ENCODE data around the gene ELMO3.

The ELMO3 gene

DNA sequence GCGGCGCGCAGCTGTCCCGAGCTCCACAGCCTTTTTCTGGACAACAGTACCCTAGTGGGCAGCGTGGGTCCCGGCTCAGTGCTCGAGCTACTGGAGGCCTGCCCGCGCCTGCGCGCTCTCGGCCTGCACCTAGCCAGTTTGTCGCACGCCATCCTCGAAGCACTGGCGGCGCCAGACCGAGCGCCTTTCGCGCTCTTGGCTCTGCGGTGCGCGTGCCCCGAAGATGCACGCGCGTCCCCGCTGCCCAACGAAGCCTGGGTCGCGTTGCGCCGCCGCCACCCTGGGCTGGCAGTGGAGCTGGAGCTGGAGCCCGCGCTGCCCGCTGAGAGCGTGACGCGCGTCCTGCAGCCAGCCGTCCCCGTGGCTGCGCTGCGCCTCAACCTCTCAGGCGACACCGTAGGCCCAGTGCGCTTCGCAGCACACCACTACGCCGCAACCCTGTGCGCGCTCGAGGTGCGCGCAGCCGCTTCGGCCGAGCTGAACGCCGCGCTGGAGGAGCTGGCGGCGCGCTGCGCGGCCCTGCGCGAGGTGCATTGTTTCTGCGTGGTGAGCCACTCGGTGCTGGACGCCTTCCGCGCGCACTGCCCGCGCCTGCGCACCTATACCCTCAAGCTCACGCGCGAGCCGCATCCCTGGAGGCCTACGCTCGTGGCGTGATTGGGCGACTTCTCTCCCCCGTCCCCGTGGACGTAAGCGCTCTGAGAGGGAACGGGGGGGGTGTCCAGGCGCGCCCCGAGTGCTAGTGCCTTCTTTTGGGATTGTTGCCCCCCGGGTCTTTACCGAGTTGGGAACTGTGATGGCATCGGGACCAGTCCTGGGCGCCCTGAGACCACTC is 35.5 kb upstream of the ELMO3 start:
- DNase-seq (ENCODE audit: low read depth in 3 of 3): peak in 1 of 3 experiments; percentile 48

DNA sequence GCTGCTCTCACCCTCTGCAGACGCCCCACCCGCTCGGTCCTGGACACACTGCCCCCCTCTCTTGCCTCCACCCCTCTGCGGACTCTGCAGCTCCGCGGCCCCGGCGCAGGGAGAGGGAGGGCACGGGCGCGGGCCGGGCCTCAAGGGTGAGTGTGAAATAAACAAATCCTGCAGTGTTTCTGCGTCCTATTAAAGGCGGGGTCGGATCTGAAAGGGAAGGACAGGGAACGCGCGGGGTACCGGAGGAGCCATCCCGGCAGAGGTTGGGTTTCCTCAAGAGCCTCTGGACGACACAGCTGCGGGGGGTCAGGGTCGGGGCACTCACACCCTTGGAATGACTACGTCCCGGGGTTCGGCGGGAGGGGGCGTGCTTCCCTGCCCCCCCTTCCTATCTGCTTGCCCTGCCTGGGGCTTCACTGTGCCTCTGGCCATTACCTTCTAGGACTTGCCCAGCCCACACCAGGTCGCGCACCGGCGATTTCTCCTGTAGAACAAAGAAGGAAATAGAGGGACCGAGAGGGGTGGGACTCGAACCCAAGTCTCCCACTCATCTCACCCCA is 34.9 kb upstream of the ELMO3 start:
- no peak for DNase-seq (ENCODE audit: low read depth in 3 of 3)

DNA sequence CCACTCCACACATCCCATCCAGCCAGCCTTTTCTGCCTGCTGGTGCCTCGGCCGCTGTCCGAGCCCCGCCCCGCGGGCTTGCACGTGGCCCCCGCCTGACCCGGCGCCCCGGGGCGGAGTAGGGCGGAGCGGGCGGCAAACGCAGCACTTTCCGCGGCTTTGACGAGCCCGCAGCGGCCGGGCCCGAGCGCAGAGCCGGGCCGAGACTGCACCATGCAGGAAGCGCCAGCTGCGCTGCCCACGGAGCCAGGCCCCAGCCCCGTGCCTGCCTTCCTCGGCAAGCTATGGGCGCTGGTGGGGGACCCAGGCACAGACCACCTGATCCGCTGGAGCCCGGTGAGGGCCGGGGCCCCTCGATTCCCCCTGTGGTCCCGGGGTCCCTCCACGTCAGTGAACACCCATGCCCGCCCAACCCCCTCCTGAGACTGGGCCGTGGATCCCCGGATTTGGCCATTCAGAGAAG is 34.3 kb upstream of the ELMO3 start, which contains the start of gene HSF4:
HSF4 (plus strand) TSS at position 147 of the 463 bp plus-strand sequence; CDS start at position 214, 67 bp downstream.
- no peak for DNase-seq (ENCODE audit: low read depth in 3 of 3)

DNA sequence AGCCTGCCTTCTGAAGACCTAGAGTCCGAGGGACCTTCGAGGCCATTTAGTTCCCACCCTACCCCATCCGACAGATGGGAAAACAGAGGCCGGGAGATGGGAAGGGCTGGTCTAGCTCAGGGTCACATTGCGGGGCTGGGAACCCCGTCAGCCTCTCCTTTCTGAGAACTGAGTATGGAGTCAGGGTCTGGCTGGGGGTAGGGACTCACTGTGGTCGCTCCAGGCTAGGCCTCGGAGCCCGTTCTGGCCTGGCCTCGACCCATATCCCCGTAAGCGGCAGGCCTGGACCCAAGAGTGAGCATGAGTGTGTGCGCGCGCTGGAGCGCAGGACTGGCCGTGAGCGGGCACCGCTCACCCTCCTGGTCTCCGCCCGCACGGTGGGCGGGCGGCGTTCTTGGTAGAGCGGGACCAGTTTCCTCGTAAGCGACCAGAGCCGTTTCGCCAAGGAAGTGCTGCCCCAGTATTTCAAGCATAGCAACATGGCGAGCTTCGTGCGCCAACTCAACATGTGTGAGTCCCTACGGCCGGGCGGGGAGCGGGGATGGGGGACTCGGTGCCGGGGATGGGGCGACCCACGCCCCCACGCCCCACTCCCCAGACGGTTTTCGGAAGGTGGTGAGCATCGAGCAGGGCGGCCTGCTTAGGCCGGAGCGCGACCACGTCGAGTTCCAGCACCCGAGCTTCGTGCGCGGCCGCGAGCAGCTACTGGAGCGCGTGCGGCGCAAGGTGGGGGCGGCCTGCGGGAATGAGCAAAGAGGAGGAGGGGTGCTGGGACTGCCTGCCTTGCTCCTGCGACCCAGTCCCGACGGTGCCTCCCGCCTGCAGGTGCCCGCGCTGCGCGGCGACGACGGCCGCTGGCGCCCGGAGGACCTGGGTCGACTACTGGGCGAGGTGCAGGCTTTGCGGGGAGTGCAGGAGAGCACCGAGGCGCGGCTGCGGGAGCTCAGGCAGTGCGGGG is 33.5 kb upstream of the ELMO3 start:
- no peak for DNase-seq (ENCODE audit: low read depth in 3 of 3)

DNA sequence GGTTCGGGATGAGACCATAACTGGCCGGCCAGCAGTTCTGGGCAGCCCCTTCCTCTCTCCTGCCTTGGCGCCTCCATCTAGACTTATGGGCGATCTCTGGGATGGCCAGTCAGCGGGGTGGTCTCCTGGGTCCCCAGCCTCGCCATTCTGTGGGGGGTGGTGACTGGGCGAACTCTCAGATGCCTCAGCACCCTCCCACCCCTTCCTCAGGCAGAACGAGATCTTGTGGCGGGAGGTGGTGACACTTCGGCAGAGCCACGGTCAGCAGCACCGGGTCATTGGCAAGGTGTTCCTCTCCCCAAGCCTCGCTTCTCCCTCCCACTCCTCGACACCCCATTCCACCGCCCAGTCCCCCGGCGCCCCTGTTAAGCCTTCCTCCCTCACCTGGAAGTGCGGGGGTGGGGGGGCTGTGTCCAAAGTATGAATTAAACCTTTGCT is 32.8 kb upstream of the ELMO3 start:
- DNase-seq (ENCODE audit: low read depth in 3 of 3): no peak

DNA sequence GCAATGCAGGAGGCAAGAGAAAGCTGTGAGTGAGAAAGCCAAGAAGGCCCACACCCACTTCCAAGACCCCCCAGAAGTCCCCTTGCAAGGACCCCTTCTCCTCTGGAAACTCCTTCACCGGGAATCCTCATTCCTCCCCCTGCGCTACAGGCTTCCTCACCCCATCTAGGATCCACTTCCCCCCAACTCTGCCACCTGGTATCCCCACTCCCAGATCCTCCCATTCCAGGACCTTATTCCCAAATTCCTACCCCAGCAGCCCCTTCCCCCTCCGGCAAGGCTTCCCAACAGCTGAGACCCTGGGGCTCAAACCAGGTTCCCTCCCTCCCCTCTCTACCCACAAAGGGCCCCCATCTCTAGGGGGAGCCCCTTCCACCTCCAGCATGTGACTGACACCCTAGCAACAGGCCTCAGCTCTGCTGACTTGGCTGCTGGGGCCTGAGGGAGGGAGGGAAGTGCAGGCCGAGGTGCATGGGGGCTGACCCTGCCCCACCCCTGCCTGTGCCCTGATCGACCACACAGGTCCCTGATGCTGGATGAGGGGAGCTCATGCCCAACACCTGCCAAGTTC is 32.2 kb upstream of the ELMO3 start:
- DNase-seq (ENCODE audit: low read depth in 3 of 3): no peak

DNA sequence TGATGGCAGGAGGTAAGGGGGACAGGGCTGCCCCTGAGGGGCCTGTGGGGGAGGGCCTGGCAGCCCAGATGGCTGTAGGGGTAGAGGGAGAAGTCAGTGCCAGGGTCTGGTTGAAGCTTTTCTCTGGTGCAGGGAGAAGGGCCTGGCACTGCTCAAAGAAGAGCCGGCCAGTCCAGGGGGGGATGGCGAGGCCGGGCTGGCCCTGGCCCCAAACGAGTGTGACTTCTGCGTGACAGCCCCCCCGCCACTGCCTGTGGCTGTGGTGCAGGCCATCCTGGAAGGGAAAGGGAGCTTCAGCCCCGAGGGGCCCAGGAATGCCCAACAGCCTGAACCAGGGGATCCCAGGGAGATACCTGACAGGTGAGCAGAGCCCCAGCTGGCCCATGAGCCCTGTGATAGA is 31.3 kb upstream of the ELMO3 start:
- no peak for DNase-seq (ENCODE audit: low read depth in 3 of 3)

DNA sequence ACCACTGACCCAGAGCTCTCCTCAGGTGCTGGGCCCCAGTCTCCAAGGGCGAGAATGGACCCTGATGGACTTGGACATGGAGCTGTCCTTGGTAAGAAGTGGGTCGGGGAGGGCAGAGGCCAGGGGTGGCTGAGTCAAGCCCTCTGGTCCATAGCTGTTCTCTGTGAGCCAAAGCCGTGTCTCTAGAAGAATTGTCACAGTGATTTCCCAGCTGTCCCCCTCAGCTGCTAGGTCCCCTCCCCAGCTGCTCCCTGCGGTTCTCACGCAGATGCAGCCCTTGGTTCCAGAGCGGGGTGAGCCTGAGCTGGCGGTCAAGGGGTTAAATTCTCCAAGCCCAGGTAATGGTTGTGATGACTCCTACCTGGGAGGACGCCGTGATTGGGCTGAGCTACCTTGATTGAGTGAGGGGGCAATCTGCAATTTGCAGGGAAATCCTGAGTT is 29.9 kb upstream of the ELMO3 start:
- DNase-seq (ENCODE audit: low read depth in 3 of 3): no peak

DNA sequence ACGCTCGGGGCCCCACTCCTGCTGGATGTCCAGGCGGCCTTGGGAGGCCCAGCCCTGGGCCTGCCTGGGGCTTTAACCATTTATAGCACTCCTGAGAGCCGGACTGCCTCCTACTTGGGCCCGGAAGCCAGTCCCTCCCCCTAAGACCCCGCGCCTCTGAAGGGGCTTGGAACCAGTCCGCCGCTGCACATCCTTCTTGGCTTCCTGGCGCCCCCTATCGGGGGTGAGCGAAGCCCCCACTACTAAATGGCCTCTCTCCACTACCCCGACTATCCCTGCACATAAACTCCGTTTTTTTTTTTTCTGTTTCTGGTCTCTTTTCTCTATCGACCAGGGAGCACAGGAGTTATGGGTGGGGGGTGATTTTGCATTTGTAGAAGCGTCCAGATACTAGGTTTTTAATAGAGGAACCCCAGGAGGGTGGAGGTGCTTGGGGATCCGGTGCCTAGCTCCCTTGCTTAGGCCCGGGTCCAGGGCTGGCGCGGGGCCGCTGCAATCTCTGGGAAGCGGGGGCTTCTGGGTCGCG is 29.2 kb upstream of the ELMO3 start:
- DNase-seq (ENCODE audit: low read depth in 3 of 3): no peak

DNA sequence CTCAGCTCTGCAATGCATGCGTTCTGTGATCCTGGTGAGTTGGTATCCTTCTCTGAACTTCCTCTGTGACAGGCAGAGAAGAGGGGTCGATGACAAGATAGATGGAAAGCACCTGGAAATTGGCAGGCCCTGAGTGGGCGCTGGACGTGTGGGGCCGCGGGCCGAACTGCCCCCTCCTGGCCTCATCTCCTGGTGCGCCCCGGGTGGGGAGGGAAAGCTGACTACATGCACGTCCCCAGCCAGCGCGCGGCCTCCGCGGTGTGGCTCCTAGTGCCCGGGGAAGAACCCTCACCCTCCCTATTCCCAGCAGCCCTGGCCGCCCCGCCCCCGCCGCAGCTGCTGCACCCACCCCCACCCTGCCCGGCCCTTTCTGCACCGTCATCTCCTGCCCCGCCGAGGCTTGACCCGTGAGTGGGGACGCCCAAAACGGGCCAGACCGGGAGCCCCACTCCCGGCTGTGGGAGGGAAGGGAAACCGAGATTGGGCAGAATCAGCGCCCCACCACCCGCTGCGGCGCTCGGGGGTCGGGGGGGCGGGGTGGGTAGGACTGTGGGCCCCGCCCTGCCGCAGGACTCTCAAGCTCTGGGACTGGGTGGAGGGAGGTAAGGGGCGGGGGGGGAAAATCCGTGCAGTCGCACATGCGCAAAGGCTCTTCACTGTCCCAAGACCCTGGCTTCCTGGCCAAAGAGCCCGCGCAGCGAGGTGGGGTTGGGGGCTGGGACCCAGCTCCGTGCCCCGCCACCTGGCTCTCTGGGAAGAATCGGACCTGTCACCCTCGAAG is 28.6 kb upstream of the ELMO3 start, which contains the start of gene NOL3:
NOL3 (plus strand) TSS at position 371 of the 781 bp plus-strand sequence.
- DNase-seq (ENCODE audit: low read depth in 3 of 3): peak in 1 of 3 experiments; percentile 70

DNA sequence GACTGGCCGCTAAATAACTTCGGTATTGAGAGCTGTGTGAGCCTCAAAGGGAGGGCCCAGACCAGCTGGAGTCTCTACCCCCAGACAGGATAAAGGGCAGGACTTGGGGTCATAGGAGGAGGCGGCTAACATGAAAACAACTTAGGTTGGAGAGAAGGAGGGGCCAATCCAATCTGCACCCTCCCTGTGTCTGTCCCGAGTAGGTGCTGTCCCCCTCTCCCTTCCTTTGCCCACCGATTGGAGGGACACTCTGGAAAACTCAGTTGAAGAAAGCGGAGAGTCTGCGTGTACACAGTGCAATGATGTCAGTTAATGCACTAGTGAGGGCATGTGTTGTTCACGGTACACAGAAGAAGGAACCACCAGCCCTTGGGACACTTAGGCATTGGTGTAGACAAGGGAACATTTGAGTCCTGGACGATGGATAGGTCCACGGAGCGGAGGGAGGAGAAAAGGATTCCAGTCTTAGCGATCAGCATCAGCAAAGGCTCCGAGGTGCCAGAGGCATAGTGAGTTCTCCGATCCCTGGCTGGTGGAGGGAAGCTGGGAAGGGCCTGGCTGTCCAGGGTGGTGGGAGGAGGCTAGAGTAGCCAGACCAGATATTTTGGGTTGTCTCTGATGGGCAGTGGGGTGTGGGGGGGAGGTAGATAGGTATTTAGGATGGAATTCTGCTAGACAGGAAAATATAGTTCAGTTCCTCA is 27.8 kb upstream of the ELMO3 start:
- no peak for DNase-seq (ENCODE audit: low read depth in 3 of 3)

DNA sequence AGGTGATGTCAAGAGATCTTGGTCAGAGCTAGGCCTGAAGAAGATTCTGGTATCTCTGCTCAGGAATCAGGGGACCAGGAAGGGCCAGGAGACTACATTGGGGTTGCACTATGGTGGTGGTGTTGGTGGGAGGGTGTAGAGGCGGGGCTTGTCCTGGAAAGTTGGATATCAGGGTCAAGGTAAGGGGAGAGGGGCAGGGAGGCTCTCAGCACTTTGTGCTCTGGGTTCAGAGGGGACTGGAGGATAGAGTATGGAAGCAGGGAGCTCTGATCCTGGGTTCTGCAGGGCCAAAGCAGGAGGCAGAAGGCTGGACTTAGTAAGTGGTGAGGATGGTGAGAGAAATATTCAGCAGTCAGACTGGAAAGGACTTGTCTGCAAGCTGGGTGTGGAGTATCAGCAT is 25.6 kb upstream of the ELMO3 start:
- no peak for DNase-seq (ENCODE audit: low read depth in 3 of 3)

DNA sequence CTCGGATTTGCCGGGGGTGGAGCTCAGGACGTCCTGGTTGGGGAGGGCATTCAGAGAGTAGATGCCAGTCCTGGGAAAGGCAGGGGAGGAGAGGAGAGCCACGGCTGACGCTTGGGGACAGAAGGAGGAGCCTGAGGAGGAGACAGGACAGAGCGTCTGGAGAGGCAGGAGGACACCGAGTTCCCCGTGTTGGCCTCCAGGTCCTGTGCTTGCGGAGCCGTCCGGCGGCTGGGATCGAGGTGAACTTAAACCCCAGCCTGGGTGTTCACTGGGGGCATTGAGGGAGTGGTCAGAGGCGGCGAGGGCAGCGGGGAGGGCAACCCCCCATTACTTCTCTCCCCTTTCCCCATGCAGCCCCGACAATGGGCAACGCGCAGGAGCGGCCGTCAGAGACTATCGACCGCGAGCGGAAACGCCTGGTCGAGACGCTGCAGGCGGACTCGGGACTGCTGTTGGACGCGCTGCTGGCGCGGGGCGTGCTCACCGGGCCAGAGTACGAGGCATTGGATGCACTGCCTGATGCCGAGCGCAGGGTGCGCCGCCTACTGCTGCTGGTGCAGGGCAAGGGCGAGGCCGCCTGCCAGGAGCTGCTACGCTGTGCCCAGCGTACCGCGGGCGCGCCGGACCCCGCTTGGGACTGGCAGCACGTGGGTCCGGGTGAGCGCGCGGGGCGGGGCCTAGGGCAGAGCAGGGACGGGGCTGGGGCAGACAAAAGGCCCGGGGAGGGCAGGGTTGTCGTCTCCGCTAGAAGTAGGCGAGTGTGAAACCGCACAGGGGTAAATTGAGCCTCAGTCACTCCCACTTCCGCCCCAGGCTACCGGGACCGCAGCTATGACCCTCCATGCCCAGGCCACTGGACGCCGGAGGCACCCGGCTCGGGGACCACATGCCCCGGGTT is 24.9 kb upstream of the ELMO3 start:
- peak in 1 of 3 experiments; percentile 66 for DNase-seq (ENCODE audit: low read depth in 3 of 3)

DNA sequence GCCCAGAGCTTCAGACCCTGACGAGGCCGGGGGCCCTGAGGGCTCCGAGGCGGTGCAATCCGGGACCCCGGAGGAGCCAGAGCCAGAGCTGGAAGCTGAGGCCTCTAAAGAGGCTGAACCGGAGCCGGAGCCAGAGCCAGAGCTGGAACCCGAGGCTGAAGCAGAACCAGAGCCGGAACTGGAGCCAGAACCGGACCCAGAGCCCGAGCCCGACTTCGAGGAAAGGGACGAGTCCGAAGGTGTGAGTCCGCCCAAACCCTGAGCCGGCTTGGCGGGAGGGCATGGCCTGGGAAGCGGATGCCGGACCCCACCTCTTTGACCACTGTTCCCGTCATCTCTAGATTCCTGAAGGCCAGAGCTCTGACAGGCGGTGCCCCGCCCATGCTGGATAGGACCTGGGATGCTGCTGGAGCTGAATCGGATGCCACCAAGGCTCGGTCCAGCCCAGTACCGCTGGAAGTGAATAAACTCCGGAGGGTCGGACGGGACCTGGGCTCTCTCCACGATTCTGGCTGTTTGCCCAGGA is 24.2 kb upstream of the ELMO3 start:
- no peak for DNase-seq (ENCODE audit: low read depth in 3 of 3)

DNA sequence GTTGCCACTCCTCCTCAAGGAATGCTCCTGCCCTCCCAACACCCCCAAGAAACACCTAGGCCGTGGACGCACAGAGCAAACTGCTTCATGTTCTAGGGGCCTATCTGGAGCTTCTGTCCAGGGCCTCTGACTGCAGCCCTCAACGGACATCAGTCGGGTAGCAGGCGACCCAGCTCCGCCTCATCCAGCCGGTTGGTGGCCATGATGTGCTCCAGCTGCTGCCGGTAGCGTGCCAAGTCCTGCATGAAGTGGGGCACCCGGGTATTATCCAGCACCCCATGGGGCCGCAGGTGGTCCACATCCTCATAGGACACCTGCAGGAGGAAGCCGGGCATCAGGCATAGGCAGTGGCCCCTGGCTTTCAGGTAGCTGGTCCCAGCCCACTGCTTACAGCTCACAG is 22.3 kb upstream of the ELMO3 start:
- no peak for DNase-seq (ENCODE audit: low read depth in 3 of 3)

DNA sequence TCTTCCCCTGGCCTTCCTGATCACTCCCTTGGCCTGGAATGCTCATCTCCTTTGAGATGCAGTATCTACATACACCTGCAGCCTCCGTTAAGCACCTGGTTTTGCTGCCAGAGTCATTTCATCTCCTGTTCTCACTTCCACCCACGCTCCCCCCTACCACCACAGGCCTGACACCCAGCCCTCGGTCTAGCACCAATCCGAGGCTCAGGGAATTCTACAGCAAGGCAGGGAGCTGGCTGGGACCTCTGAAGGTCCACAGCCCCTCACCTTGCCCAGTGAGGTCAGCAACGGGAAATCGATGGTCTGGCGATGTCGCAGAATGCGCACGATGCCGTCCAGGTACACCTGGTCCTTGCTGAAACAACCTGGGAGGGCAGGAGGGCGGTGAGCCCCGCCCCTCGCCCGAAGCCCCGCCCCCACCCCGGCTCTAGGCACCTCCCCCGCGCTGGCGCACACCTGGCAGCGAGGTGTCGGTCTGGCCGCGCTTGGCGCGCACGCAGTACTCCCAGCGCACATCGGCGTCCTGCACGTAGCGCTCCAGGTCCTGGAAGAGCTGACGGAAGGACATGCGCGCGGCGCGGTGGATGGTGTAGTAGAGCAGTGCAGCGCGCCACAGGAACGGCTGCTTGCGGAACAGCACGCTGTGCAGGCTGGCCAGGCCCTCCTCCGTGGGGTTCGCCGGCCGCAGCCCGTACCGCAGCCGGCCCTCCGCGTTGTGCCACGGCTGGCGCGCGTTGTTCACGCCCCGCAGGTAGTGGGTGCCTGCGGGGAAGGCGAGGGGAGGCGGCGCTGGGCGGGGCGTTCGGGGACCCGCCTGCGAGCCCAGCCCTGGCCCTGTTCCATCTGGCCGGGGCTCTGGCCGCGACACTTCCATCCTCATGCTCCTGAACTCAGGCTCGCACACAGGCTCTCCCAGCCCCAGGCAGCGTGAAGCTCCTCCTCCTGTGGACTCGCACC is 20.9 kb upstream of the ELMO3 start:
- peak in 1 of 3 experiments; percentile 55 for DNase-seq (ENCODE audit: low read depth in 3 of 3)

DNA sequence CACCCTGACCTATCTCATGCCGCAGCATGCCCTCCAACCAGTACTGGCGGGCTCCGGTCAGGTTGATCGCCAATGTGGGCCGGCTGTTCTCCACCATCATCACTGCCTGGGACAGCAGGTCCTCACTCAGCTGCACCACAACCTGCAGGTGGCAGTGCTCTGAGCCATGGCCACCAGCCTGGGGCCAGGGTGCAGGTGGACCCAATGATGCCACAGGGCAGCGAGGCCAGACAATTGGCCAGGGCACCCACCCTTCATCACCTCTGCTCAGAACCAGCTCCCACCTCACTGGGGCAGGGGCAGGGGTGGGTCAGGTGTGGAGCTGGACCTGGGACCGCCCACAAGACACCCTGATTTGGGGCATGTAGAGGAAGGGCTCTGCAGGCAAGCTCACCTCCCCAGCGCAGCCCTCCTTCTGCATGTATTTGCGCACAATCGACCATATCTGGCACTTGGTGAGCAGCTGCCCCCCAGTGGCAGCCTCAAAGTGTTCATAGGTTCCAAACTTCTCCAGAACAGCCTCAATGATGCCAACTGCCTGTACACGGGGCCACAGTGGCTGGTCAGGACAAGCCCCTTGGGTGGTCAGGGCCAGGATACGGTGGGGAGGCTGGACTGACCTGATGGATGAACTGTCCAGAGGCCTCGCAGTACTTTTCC is 19.4 kb upstream of the ELMO3 start:
- DNase-seq (ENCODE audit: low read depth in 3 of 3): no peak
